OCI-LY1 (cell line): ENCODE results near the gene ADAMTS17.

Source experiments
- H2AFZ ChIP-seq: fragments of 200-600 bp; sonication (generic), shearing (Covaris generic); 2 replicates; pipeline ENCODE4 v1.6.0; 2014; ENCODE audit warnings: antibody characterized with exemption, mild to moderate bottlenecking, low read length
- H3F3A ChIP-seq: fragments of 200-600 bp; sonication (generic), shearing (Covaris generic); 2 replicates; pipeline ENCODE4 v1.6.0; 2014; ENCODE audit warnings: mild to moderate bottlenecking, antibody characterized with exemption, low read length, moderate library complexity; ENCODE audit not compliant: insufficient read depth
- H3K27ac ChIP-seq: fragments of 200-600 bp; sonication (generic); 2 replicates; pipeline ENCODE4 v1.5.1; 2014; ENCODE audit warnings: low read length, mixed run types, mild to moderate bottlenecking, low read depth; ENCODE audit not compliant: poor library complexity, severe bottlenecking
- H3K27me3 ChIP-seq: fragments of 200-600 bp; sonication (generic); 2 replicates; pipeline ENCODE4 v1.6.0; 2014; ENCODE audit warnings: antibody characterized with exemption, mild to moderate bottlenecking, low read length, moderate library complexity; ENCODE audit not compliant: insufficient read depth
- H3K36me3 ChIP-seq: fragments of 200-600 bp; sonication (generic); 2 replicates; pipeline ENCODE4 v1.6.1; 2014; ENCODE audit warnings: mild to moderate bottlenecking, antibody characterized with exemption, low read length, moderate library complexity, mixed read lengths; ENCODE audit not compliant: insufficient read depth
- H3K4me1 ChIP-seq: fragments of 200-600 bp; sonication (generic); 2 replicates; pipeline ENCODE4 v1.5.1; 2014; ENCODE audit warnings: mild to moderate bottlenecking, low read length, moderate library complexity; ENCODE audit not compliant: insufficient read depth, severe bottlenecking
- H3K4me2 ChIP-seq: fragments of 200-600 bp; sonication (generic), shearing (Covaris generic); 2 replicates; pipeline ENCODE4 v1.6.1; 2014; ENCODE audit warnings: low read length
- H3K4me3 ChIP-seq: fragments of 200-600 bp; sonication (generic); 2 replicates; pipeline ENCODE4 v1.5.1; 2014; ENCODE audit warnings: low read length, low read depth, mild to moderate bottlenecking, mixed read lengths; ENCODE audit not compliant: poor library complexity, severe bottlenecking
- H3K79me2 ChIP-seq: fragments of 200-600 bp; shearing (Covaris generic); 2 replicates; pipeline ENCODE4 v1.6.1; 2016; ENCODE audit warnings: mixed run types, low read length, mixed read lengths; ENCODE audit not compliant: insufficient read depth
- H3K9ac ChIP-seq: fragments of 200-600 bp; sonication (generic), shearing (Covaris generic); 2 replicates; pipeline ENCODE4 v1.6.1; 2014; ENCODE audit warnings: mild to moderate bottlenecking, low read length, mixed read lengths
- H3K9me2 ChIP-seq: fragments of 200-600 bp; sonication (generic), shearing (Covaris generic); 2 replicates; pipeline ENCODE4 v1.6.1; 2014; ENCODE audit warnings: low read depth, mild to moderate bottlenecking, low read length, mixed read lengths
- H3K9me3 ChIP-seq: fragments of 200-600 bp; shearing (Covaris generic); 2 replicates; pipeline ENCODE4 v1.6.1; 2014; ENCODE audit warnings: low read length, mixed read lengths
- H4K20me1 ChIP-seq: fragments of 200-600 bp; sonication (generic), shearing (Covaris generic); 2 replicates; pipeline ENCODE4 v1.6.0; 2016; ENCODE audit warnings: mild to moderate bottlenecking, low read length; ENCODE audit not compliant: insufficient read depth
- EZH2 ChIP-seq: fragments of 200-600 bp; sonication (generic), shearing (Covaris generic); IDR thresholded peaks from 2 replicates; pipeline ENCODE4 v1.8.0; 2017; ENCODE audit warnings: borderline replicate concordance, mixed run types, mild to moderate bottlenecking, antibody characterized with exemption, low read length, moderate library complexity, mixed read lengths
- TF ChIP-seq, protein P1 (sequence below): fragments of 200-600 bp; sonication (generic), shearing (Covaris generic); IDR thresholded peaks from 2 replicates; pipeline ENCODE4 v1.5.1; 2017; ENCODE audit warnings: mild to moderate bottlenecking, antibody characterized with exemption, low read length, moderate library complexity, mixed read lengths

ADAMTS17 gene

DNA sequence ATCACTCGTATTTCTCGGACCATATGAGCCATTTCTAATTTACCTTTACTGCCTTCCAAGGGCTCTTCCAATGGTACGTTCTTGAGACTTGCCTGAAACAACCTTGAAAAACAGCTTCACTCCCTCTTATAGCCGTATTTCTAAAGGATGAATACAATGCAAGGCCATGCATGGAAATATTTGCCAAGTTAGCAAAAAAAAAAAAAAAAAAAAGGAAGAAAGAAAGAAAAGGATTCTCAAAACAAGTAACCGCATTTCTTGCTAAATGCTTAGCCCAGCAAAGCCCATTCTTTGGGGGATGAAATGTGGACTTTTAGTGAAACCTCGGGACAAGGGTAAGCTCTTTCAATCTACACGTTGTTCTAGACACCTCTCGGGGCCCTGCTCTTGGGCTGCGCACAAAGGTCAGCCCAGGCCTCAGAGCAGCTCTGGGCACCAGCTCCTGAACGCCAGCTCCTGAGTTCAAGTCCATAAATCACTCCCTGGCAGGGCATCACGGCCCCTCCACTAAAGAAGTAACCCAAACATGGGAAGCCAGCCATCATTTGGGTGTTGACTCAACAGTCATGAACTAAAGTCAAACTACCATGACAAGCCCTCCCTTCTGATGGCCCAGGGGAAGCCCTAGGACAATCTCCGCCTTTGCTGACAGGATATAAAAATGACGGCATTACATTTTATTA is 132.7 kb downstream of the ADAMTS17 start:
- no peaks in the 10 kb centered on the region for H3K9me2 ChIP-seq
- H3K27ac ChIP-seq, result no peak overlapping the region
- no peaks in the 10 kb centered on the region for H3K79me2 ChIP-seq
- no peaks in the 10 kb centered on the region for H3K9me3 ChIP-seq
- no peak overlapping the region for H3K4me2 ChIP-seq
- H3K4me1 ChIP-seq, result no peaks in the 10 kb centered on the region
- no peaks in the 10 kb centered on the region for H3K36me3 ChIP-seq
- H3K4me3 ChIP-seq, result no peak overlapping the region
- H4K20me1 ChIP-seq, result no peaks in the 10 kb centered on the region
- H3K9ac ChIP-seq, result no peak overlapping the region
- H2AFZ ChIP-seq, result no peak overlapping the region
- TF ChIP-seq, protein P1, sequence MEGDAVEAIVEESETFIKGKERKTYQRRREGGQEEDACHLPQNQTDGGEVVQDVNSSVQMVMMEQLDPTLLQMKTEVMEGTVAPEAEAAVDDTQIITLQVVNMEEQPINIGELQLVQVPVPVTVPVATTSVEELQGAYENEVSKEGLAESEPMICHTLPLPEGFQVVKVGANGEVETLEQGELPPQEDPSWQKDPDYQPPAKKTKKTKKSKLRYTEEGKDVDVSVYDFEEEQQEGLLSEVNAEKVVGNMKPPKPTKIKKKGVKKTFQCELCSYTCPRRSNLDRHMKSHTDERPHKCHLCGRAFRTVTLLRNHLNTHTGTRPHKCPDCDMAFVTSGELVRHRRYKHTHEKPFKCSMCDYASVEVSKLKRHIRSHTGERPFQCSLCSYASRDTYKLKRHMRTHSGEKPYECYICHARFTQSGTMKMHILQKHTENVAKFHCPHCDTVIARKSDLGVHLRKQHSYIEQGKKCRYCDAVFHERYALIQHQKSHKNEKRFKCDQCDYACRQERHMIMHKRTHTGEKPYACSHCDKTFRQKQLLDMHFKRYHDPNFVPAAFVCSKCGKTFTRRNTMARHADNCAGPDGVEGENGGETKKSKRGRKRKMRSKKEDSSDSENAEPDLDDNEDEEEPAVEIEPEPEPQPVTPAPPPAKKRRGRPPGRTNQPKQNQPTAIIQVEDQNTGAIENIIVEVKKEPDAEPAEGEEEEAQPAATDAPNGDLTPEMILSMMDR, result no peak
- no peak for TF ChIP-seq EZH2
- no peaks in the 10 kb centered on the region for H3K27me3 ChIP-seq
- H3F3A ChIP-seq, result no peaks in the 10 kb centered on the region

DNA sequence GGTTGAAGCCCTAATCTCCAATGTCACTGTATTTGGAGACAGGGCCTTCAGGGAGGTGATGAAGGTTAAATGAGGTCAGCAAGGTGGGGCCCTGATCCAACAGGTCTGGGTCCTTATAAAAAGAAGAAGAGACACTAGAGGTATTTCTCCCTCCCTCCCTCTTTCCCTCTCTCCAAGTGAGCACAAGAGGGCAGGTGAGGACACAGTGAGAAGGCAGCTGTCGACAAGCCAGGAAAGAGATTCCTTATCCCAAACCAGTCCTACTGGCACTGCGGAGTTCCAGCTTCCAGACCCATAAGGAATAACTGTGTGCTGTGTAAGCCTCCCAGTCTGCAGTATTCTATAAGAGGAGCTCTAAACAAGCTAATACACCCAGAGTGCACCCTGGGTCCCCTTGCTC is 134.7 kb downstream of the ADAMTS17 start:
- H3K9ac ChIP-seq, result no peak overlapping the region
- no peaks in the 10 kb centered on the region for H4K20me1 ChIP-seq
- H3K4me3 ChIP-seq, result no peak overlapping the region
- H3F3A ChIP-seq, result no peaks in the 10 kb centered on the region
- no peaks in the 10 kb centered on the region for H3K9me3 ChIP-seq
- H3K27ac ChIP-seq, result no peak overlapping the region
- TF ChIP-seq EZH2, result no peak
- TF ChIP-seq, protein P1, result no peak
- H3K4me2 ChIP-seq, result no peak overlapping the region
- H3K9me2 ChIP-seq, result no peaks in the 10 kb centered on the region
- no peak overlapping the region for H2AFZ ChIP-seq
- H3K79me2 ChIP-seq, result no peaks in the 10 kb centered on the region
- peaks cover 6% of the 10 kb centered on the region for H3K4me1 ChIP-seq
- H3K27me3 ChIP-seq, result no peaks in the 10 kb centered on the region
- H3K36me3 ChIP-seq, result no peaks in the 10 kb centered on the region

DNA sequence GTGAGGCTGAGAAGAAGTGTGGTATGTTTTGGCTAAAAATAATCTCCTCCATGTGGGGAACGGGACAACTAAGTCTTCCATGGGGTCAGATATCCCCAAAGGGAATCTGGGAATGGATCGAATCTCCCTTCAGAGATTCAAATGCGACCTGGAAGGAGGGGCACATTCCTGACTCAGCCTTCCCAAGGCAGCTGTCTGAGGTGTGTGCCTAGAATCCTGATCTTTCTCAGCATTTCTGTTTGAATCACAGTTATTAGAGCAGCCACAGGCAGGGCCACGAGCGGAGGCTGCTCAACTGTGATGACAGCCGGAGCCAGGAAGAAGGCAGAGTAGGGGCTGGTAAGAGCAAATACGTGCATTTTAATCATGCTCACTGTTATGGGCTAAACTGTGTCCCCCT is 135.1 kb downstream of the ADAMTS17 start:
- H3K4me2 ChIP-seq, result no peak overlapping the region
- H3K27ac ChIP-seq, result no peak overlapping the region
- TF ChIP-seq, protein P1, result no peak
- no peak for TF ChIP-seq EZH2

More for the DNA sequence above, 135.1 kb downstream of the ADAMTS17 start:
- H3K9ac ChIP-seq, result no peak overlapping the region
- H3K9me2 ChIP-seq, result no peaks in the 10 kb centered on the region
- H3K36me3 ChIP-seq, result no peaks in the 10 kb centered on the region
- peaks cover 11% of the 10 kb centered on the region for H3K4me1 ChIP-seq
- H4K20me1 ChIP-seq, result no peaks in the 10 kb centered on the region
- no peaks in the 10 kb centered on the region for H3K9me3 ChIP-seq
- no peaks in the 10 kb centered on the region for H3F3A ChIP-seq
- no peak overlapping the region for H2AFZ ChIP-seq
- H3K4me3 ChIP-seq, result no peak overlapping the region
- no peaks in the 10 kb centered on the region for H3K79me2 ChIP-seq
- H3K27me3 ChIP-seq, result no peaks in the 10 kb centered on the region
